Thoracic aorta (tissue), 2 donors: Measurements from ENCODE around the gene OMA1. TPM values are rescaled to one million over a fixed set of nuclear protein-coding genes. Genes with fewer than 3 reads are reported as not detected.

Experiments used
- ATAC-seq: fragments of 150-250 bp; one replicate; pipeline ENCODE4 v1.8.0; 2017; ENCODE audit warnings: low read depth; ENCODE audit not compliant: insufficient number of reproducible peaks, low FRiP score
- DNase-seq: peaks from one replicate; pipeline ENCODE4 v3.0.0-alpha.2; 2020; ENCODE audit warnings: low spot score
- H3K27ac ChIP-seq, 2 donors: fragments of 200-600 bp; sonication (generic); 1 replicate in 1 of 2; 2 replicates in 1 of 2; pipeline ENCODE4 v1.5.1; 2016; ENCODE audit warnings: mild to moderate bottlenecking in 2 of 2, moderate library complexity in 2 of 2
- H3K27me3 ChIP-seq: fragments of 200-600 bp; sonication (generic); replicated peaks from 2 replicates; pipeline ENCODE4 v1.6.0; 2016; ENCODE audit warnings: mild to moderate bottlenecking; ENCODE audit not compliant: insufficient read depth
- H3K36me3 ChIP-seq: fragments of 200-600 bp; sonication (generic); one replicate; pipeline ENCODE4 v1.5.1; 2016
- H3K4me1 ChIP-seq, 2 donors: fragments of 200-600 bp; sonication (generic); 1 replicate in 1 of 2; 2 replicates in 1 of 2; pipeline versions ENCODE4 v1.5.1 to v1.6.0; 2016; ENCODE audit warnings: low read depth in 2 of 2, mild to moderate bottlenecking in 1 of 2; ENCODE audit not compliant: control insufficient read depth in 1 of 2
- H3K4me3 ChIP-seq: fragments of 200-600 bp; sonication (generic); 2 replicates; pipeline ENCODE4 v1.5.1; 2016; ENCODE audit warnings: mild to moderate bottlenecking
- H3K9me3 ChIP-seq: fragments of 200-600 bp; sonication (generic); 2 replicates; pipeline ENCODE4 v1.5.1; 2016
- total RNA-seq, 2 donors: library from RNA; depleted of rRNA; stranded (reverse); fragments of >200 nt; gene quantifications; one replicate each; pipeline versions ENCODE4 v1.1.0 to v1.2.3, GENCODE V29; 2016
- TF ChIP-seq, protein P1 (sequence below): fragments of 200-600 bp; sonication (generic); IDR thresholded peaks from one replicate; pipeline ENCODE4 v1.5.1; 2019; ENCODE audit warnings: antibody characterized with exemption

OMA1 gene
- total RNA-seq, 2 donors from 2014 or later, result 20.4 to 42.4 TPM

- TF ChIP-seq, protein P1, sequence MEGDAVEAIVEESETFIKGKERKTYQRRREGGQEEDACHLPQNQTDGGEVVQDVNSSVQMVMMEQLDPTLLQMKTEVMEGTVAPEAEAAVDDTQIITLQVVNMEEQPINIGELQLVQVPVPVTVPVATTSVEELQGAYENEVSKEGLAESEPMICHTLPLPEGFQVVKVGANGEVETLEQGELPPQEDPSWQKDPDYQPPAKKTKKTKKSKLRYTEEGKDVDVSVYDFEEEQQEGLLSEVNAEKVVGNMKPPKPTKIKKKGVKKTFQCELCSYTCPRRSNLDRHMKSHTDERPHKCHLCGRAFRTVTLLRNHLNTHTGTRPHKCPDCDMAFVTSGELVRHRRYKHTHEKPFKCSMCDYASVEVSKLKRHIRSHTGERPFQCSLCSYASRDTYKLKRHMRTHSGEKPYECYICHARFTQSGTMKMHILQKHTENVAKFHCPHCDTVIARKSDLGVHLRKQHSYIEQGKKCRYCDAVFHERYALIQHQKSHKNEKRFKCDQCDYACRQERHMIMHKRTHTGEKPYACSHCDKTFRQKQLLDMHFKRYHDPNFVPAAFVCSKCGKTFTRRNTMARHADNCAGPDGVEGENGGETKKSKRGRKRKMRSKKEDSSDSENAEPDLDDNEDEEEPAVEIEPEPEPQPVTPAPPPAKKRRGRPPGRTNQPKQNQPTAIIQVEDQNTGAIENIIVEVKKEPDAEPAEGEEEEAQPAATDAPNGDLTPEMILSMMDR, result no peak
- ATAC-seq (no peak), DNase-seq (no peak)
- H3K36me3 ChIP-seq, result no peaks in the 10 kb centered on the region
- H3K27ac ChIP-seq, result no peak overlapping the region
- H3K4me3 ChIP-seq, result no peak overlapping the region
- no peaks in the 10 kb centered on the region for H3K27me3 ChIP-seq
- H3K9me3 ChIP-seq, result no peaks in the 10 kb centered on the region
- H3K4me1 ChIP-seq, result peaks cover 7 to 11% of the 10 kb centered on the region in 2 donors
Measured at GRCh38 chr1:58573705-58574591, 27.4 kb upstream of the OMA1 start.

DNA sequence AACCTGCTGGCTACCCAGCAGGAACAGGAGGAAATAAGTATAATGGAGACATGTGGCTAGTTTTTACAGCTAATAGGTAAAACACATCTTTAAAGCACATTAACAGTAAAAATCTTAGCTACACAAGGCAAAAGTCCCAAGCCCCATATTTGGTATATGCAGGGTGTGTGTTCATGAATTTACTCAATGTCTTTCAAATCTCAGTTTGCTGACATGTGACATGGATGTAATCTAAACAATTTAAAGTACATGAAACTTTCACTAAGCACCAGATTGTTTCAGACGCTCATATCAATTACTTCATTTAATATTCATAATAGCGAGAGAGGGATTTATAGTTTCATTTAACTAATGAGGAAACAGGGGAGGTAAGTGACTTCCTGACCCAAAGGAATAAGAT, 26.6 kb upstream of the OMA1 start:
- DNase-seq (no peak), ATAC-seq (no peak)
- Histone ChIP-seq H3K36me3 (no peaks in the 10 kb centered on the region), H3K9me3 (no peaks in the 10 kb centered on the region), H3K4me1 (peaks cover 7 to 11% of the 10 kb centered on the region in 2 donors), H3K4me3 (no peak overlapping the region), H3K27ac (no peak overlapping the region), H3K27me3 (no peaks in the 10 kb centered on the region)
- TF ChIP-seq, protein P1, result no peak

DNA sequence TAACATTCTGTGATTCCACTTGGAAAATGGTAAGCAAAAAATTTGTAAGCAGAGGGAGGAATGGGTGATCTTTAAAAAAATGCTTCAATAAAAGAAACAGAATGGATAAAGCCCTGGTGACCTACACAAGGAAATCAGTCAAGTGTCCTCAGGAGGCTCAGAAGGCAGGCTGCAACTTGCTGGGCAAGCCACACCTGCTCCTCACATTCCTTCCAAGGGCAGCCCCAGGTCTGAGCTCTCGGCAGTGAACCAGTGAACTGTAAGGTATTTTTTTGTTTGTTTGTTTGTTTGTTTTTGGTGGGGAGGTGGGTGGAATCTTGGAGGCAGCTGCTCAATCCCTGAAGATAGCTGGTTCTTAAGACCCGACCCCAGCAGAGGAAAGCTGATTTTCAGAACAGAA, 26.2 kb upstream of the OMA1 start:
- DNase-seq (no peak), ATAC-seq (no peak)
- TF ChIP-seq, protein P1, result no peak
- H3K27me3 ChIP-seq, result no peaks in the 10 kb centered on the region
- H3K36me3 ChIP-seq, result no peaks in the 10 kb centered on the region
- H3K4me1 ChIP-seq, result peaks cover 7 to 9% of the 10 kb centered on the region in 2 donors
- H3K27ac ChIP-seq, result no peak overlapping the region
- H3K9me3 ChIP-seq, result no peaks in the 10 kb centered on the region
- no peak overlapping the region for H3K4me3 ChIP-seq

- ATAC-seq, result no peak
Measured at GRCh38 chr1:58571616-58572015, 25.1 kb upstream of the OMA1 start.

GRCh38 chr1:58570817-58571216, 24.3 kb upstream of the OMA1 start:
- no peaks in the 10 kb centered on the region for H3K9me3 ChIP-seq
- no peaks in the 10 kb centered on the region for H3K4me1 ChIP-seq
- DNase-seq (no peak), ATAC-seq (no peak)
- no peak overlapping the region for H3K4me3 ChIP-seq
- H3K27ac ChIP-seq, result no peak overlapping the region
- TF ChIP-seq, protein P1, result no peak
- H3K36me3 ChIP-seq, result no peaks in the 10 kb centered on the region
- H3K27me3 ChIP-seq, result no peaks in the 10 kb centered on the region

More at GRCh38 chr1:58571616-58572015, 25.1 kb upstream of the OMA1 start:
- no peak overlapping the region for H3K27ac ChIP-seq
- H3K4me3 ChIP-seq, result no peak overlapping the region
- no peak for DNase-seq
- no peaks in the 10 kb centered on the region for H3K27me3 ChIP-seq
- no peaks in the 10 kb centered on the region for H3K9me3 ChIP-seq
- TF ChIP-seq, protein P1, result no peak
- no peaks in the 10 kb centered on the region for H3K36me3 ChIP-seq
- peaks cover 6 to 7% of the 10 kb centered on the region in 2 donors for H3K4me1 ChIP-seq
